GM12878 (cell line): ENCODE measurements around the gene FANCC.

Experiments
- POLR2A ChIP-seq: IDR thresholded peaks from 2 replicates; pipeline ENCODE4 v1.6.1; 2011; ENCODE audit warnings: low read depth, mild to moderate bottlenecking, low read length
- PRDM15 ChIP-seq: fragments of 450-650 bp; formaldehyde crosslinking; IDR thresholded peaks from 2 replicates; pipeline ENCODE4 v1.4.0; 2020; ENCODE audit warnings: mild to moderate bottlenecking, moderate library complexity
- RELA ChIP-seq: fragments of 450-650 bp; IDR thresholded peaks from 2 replicates; pipeline ENCODE4 v1.8.0; 2014; ENCODE audit warnings: borderline replicate concordance; ENCODE audit not compliant: partially characterized antibody

- peak; percentile 45 for TF ChIP-seq RELA
- TF ChIP-seq PRDM15 (CRISPR knock-in tag): no peak
- peak; percentile 91 for TF ChIP-seq POLR2A
Observed at GRCh38 chr9:95317119-95317892, at the start of gene FANCC.
